GM18498 (cell line): ENCODE measurements around the gene FAM117A.
"Not testable (repeated sequence)": the region's sequence is repeated elsewhere in the genome, so short reads cannot be mapped to it uniquely, and the experiment has no call there.

Source experiments
- ATAC-seq: cut with Tn5 transposase; IDR thresholded peaks from one replicate; pipeline ENCODE4 v1.9.1; 2021; ENCODE audit warnings: mild to moderate bottlenecking, moderate library complexity; ENCODE audit not compliant: unreplicated experiment

FAM117A gene

GRCh38 chr17:49681106-49681979, 82.6 kb downstream of the FAM117A start:
- ATAC-seq: no peak

DNA sequence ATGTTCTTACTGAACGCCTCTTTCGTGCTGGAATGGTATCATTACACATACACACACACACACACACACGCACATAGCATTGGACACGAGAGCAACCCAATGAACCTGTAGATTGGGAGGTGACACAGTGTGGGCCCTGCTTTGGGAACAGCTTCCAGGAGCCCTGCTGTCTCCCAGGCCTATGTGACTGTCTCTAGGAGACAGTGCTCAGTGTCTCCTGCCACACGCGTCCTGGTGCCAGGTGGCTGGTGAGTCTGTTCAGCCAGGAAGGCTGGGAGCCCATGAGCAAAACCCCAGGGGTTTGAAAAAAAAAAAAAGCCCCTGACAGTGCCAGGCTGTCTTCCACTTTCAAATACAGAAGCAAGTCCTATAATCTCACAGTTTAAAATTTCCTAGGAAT, 83.6 kb downstream of the FAM117A start:
- ATAC-seq: no peak

DNA sequence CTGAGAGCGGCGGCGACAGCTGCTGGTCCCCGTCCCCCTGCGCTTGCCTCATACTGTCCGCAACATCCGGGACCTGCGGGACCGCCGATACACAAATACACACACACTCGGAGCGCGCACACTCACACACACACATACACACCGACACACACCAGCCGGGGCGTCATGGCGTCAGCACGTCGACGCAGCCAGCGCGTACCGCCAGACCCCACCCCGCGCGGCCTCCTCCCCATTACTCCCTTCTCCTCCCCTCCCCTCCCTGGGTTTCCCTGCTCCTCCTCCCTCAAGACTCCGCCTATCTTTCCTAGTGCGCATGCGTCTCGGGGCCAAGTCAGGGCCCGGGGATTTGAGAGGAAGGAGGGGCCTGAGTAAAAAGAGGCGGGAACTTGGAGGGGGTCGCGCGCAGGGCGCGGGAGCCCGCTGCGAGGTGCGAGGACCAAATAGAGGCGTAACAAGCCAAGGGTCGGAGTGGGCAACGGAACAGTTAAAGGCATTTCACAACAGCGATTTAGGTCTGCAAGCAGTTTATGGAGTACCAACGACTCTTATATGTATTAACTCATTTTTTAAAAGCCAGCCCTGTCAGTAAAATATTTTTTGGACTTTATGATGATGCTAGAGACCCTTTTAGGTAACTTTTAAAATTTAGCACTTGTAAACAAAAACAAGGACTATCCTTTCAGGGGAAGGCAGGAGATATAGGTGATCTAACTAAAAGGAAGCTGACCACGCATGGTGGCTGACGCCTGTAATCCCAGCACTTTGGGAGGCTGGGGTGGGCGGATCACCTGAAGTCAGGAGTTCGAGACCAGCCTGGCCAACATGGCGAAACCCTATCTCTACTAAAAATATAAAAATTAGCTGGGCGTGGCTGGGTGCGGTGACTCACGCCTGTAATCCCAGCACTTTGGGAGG, 85.7 kb downstream of the FAM117A start, which contains the start of gene SPOP:
Gene SPOP, minus strand, starts transcription at position 165 of the 915 bp plus-strand sequence. CDS start 55,287 bp downstream, outside the sequence.
- peak; percentile 80 for ATAC-seq

DNA sequence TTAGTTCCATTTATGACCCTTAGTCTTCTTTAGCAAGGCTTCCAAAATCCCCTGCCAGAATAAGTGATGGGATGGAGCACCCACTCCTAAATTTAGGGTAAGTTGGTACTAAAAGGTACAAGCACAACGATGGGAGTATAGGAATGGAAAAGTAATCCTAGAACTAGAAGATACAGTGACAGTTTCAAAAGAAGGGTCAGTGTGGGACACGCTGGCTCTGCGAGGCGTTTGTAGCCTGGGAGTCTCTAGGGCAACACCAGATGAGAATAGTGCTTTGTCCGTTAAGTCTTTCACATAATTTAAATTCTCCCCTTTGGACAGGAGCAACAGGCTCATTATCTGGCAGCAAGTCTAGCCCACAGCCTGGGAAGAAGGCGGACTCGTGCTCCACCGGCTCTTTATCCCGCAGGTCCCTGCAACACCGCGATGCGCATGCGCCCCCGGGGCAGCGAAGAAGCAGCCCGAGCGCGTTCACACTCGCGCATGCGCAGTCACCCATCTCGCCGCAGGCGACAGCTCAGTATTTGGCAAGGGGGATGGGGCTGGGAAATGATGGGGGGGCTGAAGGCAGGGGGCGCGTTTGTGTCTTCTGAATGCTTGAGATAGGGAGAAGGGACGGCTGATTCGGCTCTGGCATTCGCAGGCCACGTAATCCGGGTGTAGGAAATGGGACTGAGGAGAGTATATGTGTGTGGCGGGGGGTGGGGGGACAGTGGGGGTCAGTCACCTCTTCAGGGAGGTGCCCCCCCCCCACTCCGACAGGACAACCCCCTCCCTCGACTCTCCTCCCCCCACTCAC, 86.6 kb downstream of the FAM117A start:
- peak; percentile 48 for ATAC-seq

DNA sequence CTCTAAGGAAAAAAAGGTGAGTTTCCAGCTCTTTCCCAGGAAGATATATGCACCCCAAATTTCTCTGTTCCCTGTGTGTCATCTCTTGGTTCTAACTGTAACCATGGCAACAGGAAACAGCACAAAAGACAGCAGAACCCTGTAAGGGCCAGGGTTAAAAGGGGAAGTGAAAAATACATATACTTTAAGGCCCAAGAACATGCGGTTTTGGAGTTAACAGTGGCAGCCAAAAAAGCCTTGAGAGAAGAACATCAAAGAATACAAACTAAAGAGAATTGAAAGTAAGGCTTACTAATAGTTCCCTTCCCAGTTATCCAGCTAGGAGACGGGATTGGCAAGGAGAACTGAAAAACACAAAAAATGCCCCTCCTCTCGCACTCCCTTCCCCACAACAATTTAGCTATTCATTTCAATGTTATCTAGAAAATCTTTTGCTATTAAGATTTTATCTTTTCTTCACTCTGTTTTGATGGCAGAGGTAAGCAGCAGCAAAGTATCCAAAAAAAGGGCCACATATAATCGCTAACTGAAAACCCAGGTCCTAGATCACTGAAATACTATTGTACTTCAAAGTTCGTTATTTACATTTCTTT, 87.6 kb downstream of the FAM117A start:
- peak; percentile 69 for ATAC-seq

- no peak for ATAC-seq
Observed at GRCh38 chr17:49674507-49674906, 89.4 kb downstream of the FAM117A start.

- ATAC-seq: not testable (repeated sequence)
Observed at GRCh38 chr17:49673679-49674078, 90.3 kb downstream of the FAM117A start.

DNA sequence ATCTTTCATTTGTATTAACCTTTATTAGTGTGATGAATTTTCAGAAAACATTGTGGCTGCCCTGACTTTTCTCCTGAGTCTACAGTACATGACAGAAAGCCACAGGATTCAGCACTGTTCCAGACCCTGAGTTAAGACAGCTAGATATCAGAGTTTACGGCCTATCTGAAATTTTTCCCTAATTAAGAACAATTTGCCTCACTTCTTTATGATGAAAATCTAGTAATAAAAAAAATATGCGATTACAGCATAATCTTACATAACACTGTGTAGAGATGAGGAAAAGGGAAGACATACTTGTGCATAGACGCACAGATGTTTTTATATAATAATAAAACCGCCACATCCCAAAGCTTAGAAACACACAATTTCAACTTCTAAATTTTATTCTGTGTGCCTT, 93.3 kb downstream of the FAM117A start:
- no peak for ATAC-seq

- ATAC-seq: no peak
Observed at GRCh38 chr17:49670002-49670401, 93.9 kb downstream of the FAM117A start.

DNA sequence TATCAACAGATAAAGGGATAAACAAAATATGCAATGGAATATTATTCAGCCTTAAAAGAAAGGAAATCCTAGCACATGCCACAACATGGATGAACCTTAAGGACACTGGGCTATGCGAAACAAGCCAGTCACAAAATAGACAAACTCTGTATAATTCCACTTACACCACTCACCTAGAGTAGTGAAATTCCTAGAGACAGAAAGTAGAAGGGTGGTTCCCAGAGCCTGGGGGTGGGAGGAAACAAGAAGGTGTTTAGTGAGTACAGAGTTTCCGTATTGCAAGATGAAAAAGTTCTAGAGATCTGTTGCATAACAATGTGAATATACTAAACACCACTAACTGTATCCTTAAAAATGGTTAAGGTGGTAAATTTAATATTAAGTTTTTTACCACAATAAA, 96.1 kb downstream of the FAM117A start:
- no peak for ATAC-seq

DNA sequence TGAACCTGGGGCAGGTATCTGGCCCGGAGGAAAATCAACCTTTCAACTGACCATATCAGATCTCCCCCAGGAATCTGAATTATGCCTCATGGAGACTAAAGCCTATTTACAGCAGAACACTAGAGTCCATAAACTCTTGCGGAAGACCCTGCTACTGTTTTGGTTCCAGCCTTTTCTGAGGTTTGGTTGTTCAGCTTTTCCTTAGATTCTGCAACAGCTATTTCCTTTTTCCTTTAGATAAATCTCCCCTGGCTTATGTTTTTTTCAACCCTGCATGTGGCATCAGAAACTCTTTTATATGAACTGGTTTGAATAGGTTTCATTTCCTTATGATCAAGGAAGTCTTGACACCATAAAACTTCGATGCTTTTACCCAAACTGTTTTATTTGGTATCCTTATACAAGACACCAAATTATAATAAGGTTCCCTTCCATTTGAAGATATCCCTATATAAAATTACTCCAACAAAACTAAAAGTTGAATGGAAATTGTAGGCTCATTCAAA, 99.2 kb downstream of the FAM117A start:
- no peak for ATAC-seq
